ENCODE measurements around the gene ACOT8.

ACOT8 gene

DNA sequence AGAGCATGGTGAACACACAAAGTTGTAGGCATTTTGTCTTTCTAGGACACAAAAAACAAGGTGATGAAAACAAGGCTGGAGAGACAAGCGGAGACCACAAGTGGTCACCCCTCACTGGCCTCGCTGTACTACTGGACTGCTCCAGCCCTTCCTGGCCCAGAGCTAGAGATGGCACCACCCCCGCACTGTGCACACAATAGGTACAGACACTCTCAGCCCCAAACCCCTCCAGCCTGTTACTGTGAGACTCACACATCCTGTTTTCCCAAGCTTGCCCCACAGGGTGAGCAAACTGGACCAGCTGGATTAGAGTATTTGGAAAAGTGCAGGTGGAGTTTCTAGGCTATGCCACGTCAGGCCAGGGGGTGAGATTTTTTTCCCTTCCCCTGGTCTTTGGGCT lies 15.4 kb upstream of the ACOT8 start:
- Histone ChIP-seq H3K36me3 (ENCODE audit: control insufficient read depth, low read length) (peaks cover 3% of the 10 kb centered on the region; the same call in 1 of the 2 replicates), H3K9me3 (ENCODE audit: control insufficient read depth, insufficient read depth, low read length) (no peaks in the 10 kb centered on the region), H3K27me3 (ENCODE audit: control insufficient read depth, low read length) (no peaks in the 10 kb centered on the region), H3K4me1 (ENCODE audit: control insufficient read depth, low read length) (no peaks in the 10 kb centered on the region), H3K27ac (ENCODE audit: low read depth, low read length) (no peak overlapping the region), H4K20me1 (ENCODE audit: control insufficient read depth, insufficient read depth, low read depth, low read length) (no peaks in the 10 kb centered on the region), H3K9me2 (replicated peaks; ENCODE audit: control insufficient read depth, low read length) (no peaks in the 10 kb centered on the region), H3K4me3 (ENCODE audit: low read length) (no peak overlapping the region), H3K4me2 (ENCODE audit: low read length) (no peak overlapping the region), H3F3A (ENCODE audit: control insufficient read depth, insufficient read depth) (no peaks in the 10 kb centered on the region), H3K79me2 (ENCODE audit: control insufficient read depth, low read length) (no peaks in the 10 kb centered on the region)
- no peak for TF ChIP-seq CTCF (IDR thresholded peaks at IDR 0.05; ENCODE audit: low read depth, low read length, poor library complexity, severe bottlenecking)
- no peak for TF ChIP-seq EZH2phosphoT487 (IDR thresholded peaks at IDR 0.05; ENCODE audit: borderline replicate concordance, low read length)

GRCh38 chr20:45867819-45868176 lies 10.6 kb upstream of the ACOT8 start:
- H3K36me3 ChIP-seq (ENCODE audit: control insufficient read depth, low read length), result no peaks in the 10 kb centered on the region
- H3K27ac ChIP-seq (ENCODE audit: low read depth, low read length), result no peak overlapping the region
- no peaks in the 10 kb centered on the region for H4K20me1 ChIP-seq (ENCODE audit: control insufficient read depth, insufficient read depth, low read depth, low read length)
- no peaks in the 10 kb centered on the region for H3K4me1 ChIP-seq (ENCODE audit: control insufficient read depth, low read length)
- H3K9me3 ChIP-seq (ENCODE audit: control insufficient read depth, insufficient read depth, low read length), result no peaks in the 10 kb centered on the region
- no peaks in the 10 kb centered on the region for H3F3A ChIP-seq (ENCODE audit: control insufficient read depth, insufficient read depth)
- H3K4me3 ChIP-seq (ENCODE audit: low read length), result no peak overlapping the region
- no peaks in the 10 kb centered on the region for H3K79me2 ChIP-seq (ENCODE audit: control insufficient read depth, low read length)
- no peak overlapping the region for H3K4me2 ChIP-seq (ENCODE audit: low read length)
- no peaks in the 10 kb centered on the region for H3K9me2 ChIP-seq (replicated peaks; ENCODE audit: control insufficient read depth, low read length)
- TF ChIP-seq EZH2phosphoT487 (IDR thresholded peaks at IDR 0.05; ENCODE audit: borderline replicate concordance, low read length) (no peak), CTCF (IDR thresholded peaks at IDR 0.05; ENCODE audit: low read depth, low read length, poor library complexity, severe bottlenecking) (no peak)
- no peaks in the 10 kb centered on the region for H3K27me3 ChIP-seq (ENCODE audit: control insufficient read depth, low read length)

- Histone ChIP-seq H3F3A (ENCODE audit: control insufficient read depth, insufficient read depth) (no peaks in the 10 kb centered on the region), H3K36me3 (ENCODE audit: control insufficient read depth, low read length) (no peaks in the 10 kb centered on the region), H3K27ac (ENCODE audit: low read depth, low read length) (no peak overlapping the region), H3K4me2 (ENCODE audit: low read length) (no peak overlapping the region), H3K27me3 (ENCODE audit: control insufficient read depth, low read length) (no peaks in the 10 kb centered on the region), H3K4me1 (ENCODE audit: control insufficient read depth, low read length) (no peaks in the 10 kb centered on the region), H3K9me3 (ENCODE audit: control insufficient read depth, insufficient read depth, low read length) (no peaks in the 10 kb centered on the region), H3K79me2 (ENCODE audit: control insufficient read depth, low read length) (no peaks in the 10 kb centered on the region), H3K9me2 (replicated peaks; ENCODE audit: control insufficient read depth, low read length) (no peaks in the 10 kb centered on the region), H4K20me1 (ENCODE audit: control insufficient read depth, insufficient read depth, low read depth, low read length) (no peaks in the 10 kb centered on the region), H3K4me3 (ENCODE audit: low read length) (no peak overlapping the region)
- no peak for TF ChIP-seq CTCF (IDR thresholded peaks at IDR 0.05; ENCODE audit: low read depth, low read length, poor library complexity, severe bottlenecking)
- TF ChIP-seq EZH2phosphoT487 (IDR thresholded peaks at IDR 0.05; ENCODE audit: borderline replicate concordance, low read length), result no peak
Observed at GRCh38 chr20:45867136-45867818, 10.1 kb upstream of the ACOT8 start.

All from DOHH2 (cell line).